Activated CD4-positive, alpha-beta T cell treated with anti-CD3 and anti-CD28 coated beads for 36 hours (primary cell): ENCODE data around the gene TDRD3. TPM values are rescaled to one million over a fixed set of nuclear protein-coding genes. Genes with fewer than 3 reads are reported as not detected.

ENCODE experiments used
- ATAC-seq: fragments of 200-7000 bp; cut with Tn5 transposase; one replicate; pipeline ENCODE4 v1.10.0; 2021; ENCODE audit warnings: mild to moderate bottlenecking, moderate library complexity
- CTCF ChIA-PET: fragments of 350-600 bp; sonication (Branson Sonifier 250); formaldehyde crosslinking; loops from one replicate; lab custom pipeline; 2021; ENCODE audit warnings: antibody characterized with exemption; lab: Charles Lee
- POLR2A ChIA-PET: fragments of 350-600 bp; sonication (Branson Sonifier 250); formaldehyde crosslinking; loops from one replicate; lab custom pipeline; 2021; ENCODE audit warnings: antibody characterized with exemption, inconsistent platforms; lab: Charles Lee
- DNase-seq: peaks from one replicate; pipeline ENCODE4 v3.0.0-alpha.2; 2020
- H3K27ac Mint-ChIP-seq: one replicate; pipeline ENCODE4 v1.8.0; 2021; ENCODE audit warnings: mixed read lengths
- H3K27me3 Mint-ChIP-seq: one replicate; pipeline ENCODE4 v1.8.0; 2021; ENCODE audit warnings: mixed read lengths
- H3K36me3 Mint-ChIP-seq: one replicate; pipeline ENCODE4 v1.8.0; 2021; ENCODE audit warnings: low read depth, mixed read lengths
- H3K4me1 Mint-ChIP-seq: one replicate; pipeline ENCODE4 v1.8.0; 2021; ENCODE audit warnings: mixed read lengths
- H3K4me3 Mint-ChIP-seq: one replicate; pipeline ENCODE4 v1.8.0; 2021; ENCODE audit warnings: mild to moderate bottlenecking, moderate library complexity, mixed read lengths
- H3K9me3 Mint-ChIP-seq: one replicate; pipeline ENCODE4 v1.8.0; 2021; ENCODE audit warnings: low read depth, mixed read lengths
- intact Hi-C, 2 experiments: fragments of 100-400 bp; cut with DNase I in 1 of 2; cut with micrococcal nuclease in 1 of 2; formaldehyde crosslinking; loops; one replicate each; pipeline versions ENCODE4 v1.14.2 to v1.15.1; 2022 to 2024; cut with DNase I, micrococcal nuclease
- total RNA-seq, 2 experiments: library from RNA; stranded (reverse); gene quantifications; one replicate each; pipeline ENCODE4 v1.2.3, GENCODE V29; 2021

Gene TDRD3
- total RNA-seq, 2 experiments from 2014 or later = 15.8 to 16.4 TPM

DNA sequence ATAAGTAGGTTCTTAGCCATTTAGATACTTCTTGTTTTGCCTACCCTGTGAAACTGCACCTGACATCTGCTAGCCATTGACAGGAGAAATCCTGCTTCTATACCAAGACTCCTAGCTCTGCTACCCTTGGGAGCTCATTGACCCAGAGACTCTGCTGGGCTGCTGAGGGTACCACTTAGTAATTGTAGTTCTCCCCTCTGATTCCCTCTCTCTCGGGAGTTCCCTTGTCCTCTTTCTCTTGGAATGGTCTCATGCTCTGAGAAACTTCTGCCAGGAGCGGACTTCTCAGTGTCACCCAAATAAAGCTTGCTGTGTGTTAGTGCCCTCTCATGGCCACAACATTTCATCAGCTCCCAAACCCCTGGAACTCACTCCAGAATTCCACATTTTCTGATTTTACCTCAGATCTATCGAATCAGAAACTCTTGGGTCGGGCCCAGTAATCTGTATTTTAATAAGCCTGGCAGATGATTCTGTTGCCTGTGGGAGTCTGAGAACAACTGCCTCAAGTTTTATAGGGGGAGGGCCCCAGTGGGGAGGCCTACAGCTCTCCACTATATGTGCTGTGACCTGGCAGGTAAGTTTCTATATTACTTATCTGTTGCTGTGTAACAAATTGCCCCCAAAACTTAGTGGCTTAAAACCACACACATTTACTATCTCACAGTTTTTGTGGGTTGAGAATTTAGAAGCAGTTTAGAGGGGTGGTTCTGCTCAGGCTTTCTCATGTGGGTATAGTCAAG is 221.1 kb downstream of the TDRD3 start:
- ATAC-seq (no peak), DNase-seq (no peak)
- ChIA-PET CTCF (interaction anchor here (0.7 kb wide), 2 partner anchors 9 to 1177 kb away, joined by 3 read pairs; no protein-coding TSS in a partner anchor), POLR2A (no interaction called here)
- H3K27ac Mint-ChIP-seq = no peak overlapping the region
- no peaks in the 10 kb centered on the region for H3K9me3 Mint-ChIP-seq
- H3K27me3 Mint-ChIP-seq = peaks cover 4% of the 10 kb centered on the region
- intact Hi-C loops = no loop called here
- H3K4me1 Mint-ChIP-seq = no peaks in the 10 kb centered on the region
- H3K4me3 Mint-ChIP-seq = no peak overlapping the region
- no peaks in the 10 kb centered on the region for H3K36me3 Mint-ChIP-seq

- Mint-ChIP-seq H3K4me1 (no peaks in the 10 kb centered on the region), H3K9me3 (no peaks in the 10 kb centered on the region), H3K4me3 (no peak overlapping the region), H3K27me3 (peaks cover 7% of the 10 kb centered on the region), H3K36me3 (no peaks in the 10 kb centered on the region), H3K27ac (no peak overlapping the region)
- no peak for DNase-seq
- CTCF ChIA-PET = no interaction called here
- intact Hi-C loops = no loop called here
- POLR2A ChIA-PET = no interaction called here
- ATAC-seq = no peak
Measured at GRCh38 chr13:60619461-60619860, 222.4 kb downstream of the TDRD3 start.

- ATAC-seq (no peak), DNase-seq (no peak)
- Mint-ChIP-seq H3K4me3 (no peak overlapping the region), H3K36me3 (no peaks in the 10 kb centered on the region), H3K4me1 (no peaks in the 10 kb centered on the region), H3K27me3 (peaks cover 5% of the 10 kb centered on the region), H3K9me3 (no peaks in the 10 kb centered on the region), H3K27ac (no peak overlapping the region)
- intact Hi-C loops = no loop called here
- CTCF ChIA-PET = no interaction called here
- POLR2A ChIA-PET = no interaction called here
Measured at GRCh38 chr13:60620611-60621395, 223.8 kb downstream of the TDRD3 start.

GRCh38 chr13:60623151-60623550 is 226.1 kb downstream of the TDRD3 start:
- intact Hi-C loops = no loop called here
- Mint-ChIP-seq H3K36me3 (no peaks in the 10 kb centered on the region), H3K27ac (no peak overlapping the region), H3K4me3 (no peak overlapping the region), H3K9me3 (no peaks in the 10 kb centered on the region), H3K4me1 (no peaks in the 10 kb centered on the region), H3K27me3 (peaks cover 7% of the 10 kb centered on the region)
- DNase-seq (no peak), ATAC-seq (no peak)
- POLR2A ChIA-PET = no interaction called here
- CTCF ChIA-PET = no interaction called here

Other genes with a start within 250 kb of the TDRD3 start
- gene DIAPH3, start 233.3 kb upstream of the TDRD3 start, total RNA-seq = 10 to 100 TPM; 28.5 to 29.3 TPM